ENCODE results near the gene CD79B.

Gene CD79B

GRCh38 chr17:63931981-63932561, at the start of gene CD79B:
Gene CD79B (minus strand): TSS chr17:63932331. CDS start chr17:63932261, 70 bp downstream.
- no peak for DNase-seq

- DNase-seq, result no peak
Measured at GRCh38 chr17:63978272-63979200, 46.4 kb upstream of the CD79B start.

GRCh38 chr17:63976702-63977101, 44.6 kb upstream of the CD79B start:
- DNase-seq, result no peak

- no peak for DNase-seq
Measured at GRCh38 chr17:63975541-63976092, 43.5 kb upstream of the CD79B start.

GRCh38 chr17:63974594-63975192, 42.6 kb upstream of the CD79B start:
- DNase-seq, result no peak

- no peak for DNase-seq
Measured at GRCh38 chr17:63973930-63974593, 41.9 kb upstream of the CD79B start.

GRCh38 chr17:63973247-63973646, 41.1 kb upstream of the CD79B start:
- no peak for DNase-seq

GRCh38 chr17:63972796-63973195, 40.7 kb upstream of the CD79B start, which contains the start of gene SCN4A:
Gene SCN4A (minus strand): TSS chr17:63972918. CDS start chr17:63972841, 77 bp downstream.
- no peak for DNase-seq

- no peak for DNase-seq
Measured at GRCh38 chr17:63969278-63969677, 37.1 kb upstream of the CD79B start.

GRCh38 chr17:63967953-63968352, 35.8 kb upstream of the CD79B start:
- no peak for DNase-seq

GRCh38 chr17:63966646-63967264, 34.6 kb upstream of the CD79B start:
- DNase-seq, result no peak

GRCh38 chr17:63963123-63963522, 31.0 kb upstream of the CD79B start:
- no peak for DNase-seq

- no peak for DNase-seq
Measured at GRCh38 chr17:63962298-63962744, 30.2 kb upstream of the CD79B start.

GRCh38 chr17:63961355-63962212, 29.5 kb upstream of the CD79B start:
- no peak for DNase-seq

GRCh38 chr17:63960430-63960829, 28.3 kb upstream of the CD79B start:
- DNase-seq, result no peak

GRCh38 chr17:63960006-63960405, 27.9 kb upstream of the CD79B start:
- no peak for DNase-seq

- no peak for DNase-seq
Measured at GRCh38 chr17:63956296-63956920, 24.3 kb upstream of the CD79B start.

GRCh38 chr17:63955791-63956190, 23.7 kb upstream of the CD79B start:
- DNase-seq, result no peak

GRCh38 chr17:63955232-63955631, 23.1 kb upstream of the CD79B start:
- DNase-seq, result no peak

- DNase-seq, result no peak
Measured at GRCh38 chr17:63954402-63955063, 22.4 kb upstream of the CD79B start.
